Measurements from ENCODE around the gene PRTFDC1.

Gene PRTFDC1

DNA sequence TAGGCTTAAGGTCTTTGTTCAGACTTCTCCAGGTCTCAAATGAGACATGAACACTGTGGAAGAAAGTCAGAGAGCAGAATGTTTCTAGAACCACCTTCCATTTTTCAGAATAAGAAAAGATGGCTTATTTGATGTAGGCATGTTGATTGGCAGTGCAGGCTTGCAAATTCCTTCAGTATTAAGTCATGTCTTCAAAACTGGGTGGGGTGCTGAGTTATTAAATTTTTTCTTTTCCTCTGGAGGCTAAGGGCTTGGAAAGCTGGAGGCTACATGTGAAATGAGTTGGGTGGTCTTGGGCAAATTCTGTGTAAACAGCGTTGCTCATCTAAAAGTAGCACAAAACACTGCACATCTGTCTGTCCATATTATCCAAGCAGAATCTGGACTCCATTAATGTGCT lies 62.8 kb downstream of the PRTFDC1 start:
- Histone ChIP-seq H3K36me3 (ENCODE audit: control insufficient read depth, low read length) (0 out of 2 replicates have a peak, but pooled peaks cover 3% of the 10 kb centered on the region), H3K27me3 (ENCODE audit: control insufficient read depth, low read length) (no peaks in the 10 kb centered on the region), H3K9me2 (replicated peaks; ENCODE audit: control insufficient read depth, low read length) (no peaks in the 10 kb centered on the region), H3K27ac (ENCODE audit: low read depth, low read length) (no peak overlapping the region), H4K20me1 (ENCODE audit: control insufficient read depth, insufficient read depth, low read depth, low read length) (no peaks in the 10 kb centered on the region), H3F3A (ENCODE audit: control insufficient read depth, insufficient read depth) (no peaks in the 10 kb centered on the region), H3K79me2 (ENCODE audit: control insufficient read depth, low read length) (no peaks in the 10 kb centered on the region), H3K4me1 (ENCODE audit: control insufficient read depth, low read length) (peaks cover 11% of the 10 kb centered on the region), H3K4me2 (ENCODE audit: low read length) (no peak overlapping the region), H3K9me3 (ENCODE audit: control insufficient read depth, insufficient read depth, low read length) (no peaks in the 10 kb centered on the region), H3K4me3 (ENCODE audit: low read length) (no peak overlapping the region)
- TF ChIP-seq, protein P1, sequence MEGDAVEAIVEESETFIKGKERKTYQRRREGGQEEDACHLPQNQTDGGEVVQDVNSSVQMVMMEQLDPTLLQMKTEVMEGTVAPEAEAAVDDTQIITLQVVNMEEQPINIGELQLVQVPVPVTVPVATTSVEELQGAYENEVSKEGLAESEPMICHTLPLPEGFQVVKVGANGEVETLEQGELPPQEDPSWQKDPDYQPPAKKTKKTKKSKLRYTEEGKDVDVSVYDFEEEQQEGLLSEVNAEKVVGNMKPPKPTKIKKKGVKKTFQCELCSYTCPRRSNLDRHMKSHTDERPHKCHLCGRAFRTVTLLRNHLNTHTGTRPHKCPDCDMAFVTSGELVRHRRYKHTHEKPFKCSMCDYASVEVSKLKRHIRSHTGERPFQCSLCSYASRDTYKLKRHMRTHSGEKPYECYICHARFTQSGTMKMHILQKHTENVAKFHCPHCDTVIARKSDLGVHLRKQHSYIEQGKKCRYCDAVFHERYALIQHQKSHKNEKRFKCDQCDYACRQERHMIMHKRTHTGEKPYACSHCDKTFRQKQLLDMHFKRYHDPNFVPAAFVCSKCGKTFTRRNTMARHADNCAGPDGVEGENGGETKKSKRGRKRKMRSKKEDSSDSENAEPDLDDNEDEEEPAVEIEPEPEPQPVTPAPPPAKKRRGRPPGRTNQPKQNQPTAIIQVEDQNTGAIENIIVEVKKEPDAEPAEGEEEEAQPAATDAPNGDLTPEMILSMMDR (IDR thresholded peaks at IDR 0.05; ENCODE audit: low read depth, low read length, poor library complexity, severe bottlenecking), result no peak
- no peak for TF ChIP-seq EZH2phosphoT487 (IDR thresholded peaks at IDR 0.05; ENCODE audit: borderline replicate concordance, low read length)

DNA sequence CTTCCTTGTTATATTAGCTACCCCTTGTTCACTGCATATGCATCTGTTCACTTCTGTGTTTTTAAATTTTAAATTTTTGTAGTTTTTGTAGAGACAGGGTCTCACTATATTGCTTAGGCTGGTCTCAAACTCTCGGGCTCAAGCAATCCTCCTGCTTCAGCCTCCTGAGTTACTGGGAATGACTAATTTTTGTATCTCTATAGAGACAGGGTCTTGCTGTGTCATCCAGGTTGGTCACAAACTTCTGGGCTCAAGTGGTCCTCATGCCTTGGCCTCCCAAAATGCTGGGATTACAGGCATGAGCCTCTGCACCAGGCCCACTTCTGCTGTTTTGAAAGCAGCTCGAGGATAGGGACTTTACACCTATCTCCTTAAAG lies 64.6 kb downstream of the PRTFDC1 start:
- Histone ChIP-seq H3K27ac (ENCODE audit: low read depth, low read length) (no peak overlapping the region), H3K4me3 (ENCODE audit: low read length) (peak overlapping the region; percentile 13; the same call in 1 of the 2 replicates), H3K9me3 (ENCODE audit: control insufficient read depth, insufficient read depth, low read length) (no peaks in the 10 kb centered on the region), H3K27me3 (ENCODE audit: control insufficient read depth, low read length) (no peaks in the 10 kb centered on the region), H3K4me2 (ENCODE audit: low read length) (peak overlapping the region; percentile 26), H3F3A (ENCODE audit: control insufficient read depth, insufficient read depth) (no peaks in the 10 kb centered on the region), H3K4me1 (ENCODE audit: control insufficient read depth, low read length) (peaks cover 11% of the 10 kb centered on the region), H3K79me2 (ENCODE audit: control insufficient read depth, low read length) (no peaks in the 10 kb centered on the region), H3K9me2 (replicated peaks; ENCODE audit: control insufficient read depth, low read length) (no peaks in the 10 kb centered on the region), H3K36me3 (ENCODE audit: control insufficient read depth, low read length) (0 out of 2 replicates have a peak, but pooled peaks cover 3% of the 10 kb centered on the region), H4K20me1 (ENCODE audit: control insufficient read depth, insufficient read depth, low read depth, low read length) (no peaks in the 10 kb centered on the region)
- TF ChIP-seq, protein P1 (IDR thresholded peaks at IDR 0.05; ENCODE audit: low read depth, low read length, poor library complexity, severe bottlenecking), result no peak
- no peak for TF ChIP-seq EZH2phosphoT487 (IDR thresholded peaks at IDR 0.05; ENCODE audit: borderline replicate concordance, low read length)

DNA sequence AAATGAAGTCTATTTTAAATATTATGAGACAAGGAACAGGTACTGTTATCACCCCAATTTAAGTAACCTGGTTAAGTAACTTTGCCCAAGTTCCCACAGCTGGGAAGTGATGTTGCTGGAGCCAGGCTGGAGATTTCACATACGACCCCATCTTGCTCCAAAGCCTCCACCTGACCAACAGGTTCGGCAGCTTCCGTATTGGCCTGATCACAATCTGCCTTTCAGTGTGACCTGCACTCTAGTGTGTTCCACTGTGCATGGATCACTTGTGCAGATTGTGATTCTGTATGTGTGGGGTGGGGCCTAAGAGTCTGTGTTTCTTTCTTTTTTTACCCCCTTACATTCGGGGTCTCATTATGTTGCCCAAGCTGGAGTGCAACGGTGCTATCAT lies 66.1 kb downstream of the PRTFDC1 start:
- Histone ChIP-seq H4K20me1 (ENCODE audit: control insufficient read depth, insufficient read depth, low read depth, low read length) (no peaks in the 10 kb centered on the region), H3K4me1 (ENCODE audit: control insufficient read depth, low read length) (peaks cover 11% of the 10 kb centered on the region), H3K27me3 (ENCODE audit: control insufficient read depth, low read length) (no peaks in the 10 kb centered on the region), H3K27ac (ENCODE audit: low read depth, low read length) (no peak overlapping the region), H3K4me3 (ENCODE audit: low read length) (no peak overlapping the region), H3K79me2 (ENCODE audit: control insufficient read depth, low read length) (no peaks in the 10 kb centered on the region), H3F3A (ENCODE audit: control insufficient read depth, insufficient read depth) (no peaks in the 10 kb centered on the region), H3K9me3 (ENCODE audit: control insufficient read depth, insufficient read depth, low read length) (no peaks in the 10 kb centered on the region), H3K4me2 (ENCODE audit: low read length) (no peak overlapping the region), H3K36me3 (ENCODE audit: control insufficient read depth, low read length) (0 out of 2 replicates have a peak, but pooled peaks cover 3% of the 10 kb centered on the region), H3K9me2 (replicated peaks; ENCODE audit: control insufficient read depth, low read length) (no peaks in the 10 kb centered on the region)
- TF ChIP-seq EZH2phosphoT487 (IDR thresholded peaks at IDR 0.05; ENCODE audit: borderline replicate concordance, low read length), result no peak
- TF ChIP-seq, protein P1 (IDR thresholded peaks at IDR 0.05; ENCODE audit: low read depth, low read length, poor library complexity, severe bottlenecking), result no peak

Data from DOHH2 (cell line).